G401 (cell line): ENCODE results near the gene KRT81. TPM values are rescaled to one million over a fixed set of nuclear protein-coding genes. Genes with fewer than 3 reads are reported as not detected.

Experiments used
- DNase-seq: peaks from one replicate; pipeline ENCODE4 v3.0.0-alpha.2; 2015; ENCODE audit warnings: low spot score
- in situ Hi-C: cut with HindIII; loops from 2 replicates; pipeline ENCODE4 v1.10.0; 2016; ENCODE audit warnings: low sequenced_read_pairs, mixed read lengths
- total RNA-seq: library from RNA; depleted of rRNA; stranded (reverse); fragments of >200 nt; shearing (Covaris generic); gene quantifications from 2 replicates; pipeline ENCODE4 v1.2.3, GENCODE V29; 2014; rRNA removed

The KRT81 gene
- not detected in 2 replicates for total RNA-seq

DNA sequence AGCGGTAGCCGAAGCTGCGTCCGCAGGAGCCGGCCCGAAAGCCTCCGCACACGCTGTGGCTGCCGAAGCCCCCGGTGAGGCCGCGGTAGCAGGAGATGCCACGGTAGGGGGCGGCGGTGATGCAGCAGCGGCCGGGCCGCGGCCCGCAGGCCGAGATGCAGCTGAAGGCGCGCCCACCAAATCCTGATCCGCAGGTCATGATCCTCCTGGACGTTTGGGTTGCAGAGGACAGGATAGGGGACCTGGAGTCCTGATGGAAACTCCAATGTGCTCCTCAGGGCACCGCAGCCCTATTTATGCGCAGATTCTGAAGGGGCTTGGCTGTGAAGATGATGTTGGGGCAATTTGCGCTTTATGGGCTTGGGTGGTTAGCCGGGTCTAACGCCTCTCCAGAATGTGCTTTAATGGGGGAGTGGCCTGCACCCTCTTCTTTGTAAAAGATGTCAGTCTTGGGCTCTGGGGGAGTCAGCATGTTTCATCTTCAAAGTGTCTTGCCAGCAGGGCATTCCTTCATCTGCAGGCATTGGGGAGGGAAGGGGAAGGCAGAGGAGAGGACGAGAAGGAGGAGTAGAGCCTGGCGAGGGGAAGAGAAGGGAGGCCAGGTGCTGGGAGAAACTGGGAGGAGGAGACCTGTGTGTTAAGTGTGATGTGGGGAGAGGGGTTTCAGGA is at the start of gene KRT81:
KRT81 (minus strand) TSS at position 268 of the 669 bp plus-strand sequence; CDS start at position 199, 69 bp downstream.
- in situ Hi-C loops, result no loop called here
- DNase-seq, result no peak

DNA sequence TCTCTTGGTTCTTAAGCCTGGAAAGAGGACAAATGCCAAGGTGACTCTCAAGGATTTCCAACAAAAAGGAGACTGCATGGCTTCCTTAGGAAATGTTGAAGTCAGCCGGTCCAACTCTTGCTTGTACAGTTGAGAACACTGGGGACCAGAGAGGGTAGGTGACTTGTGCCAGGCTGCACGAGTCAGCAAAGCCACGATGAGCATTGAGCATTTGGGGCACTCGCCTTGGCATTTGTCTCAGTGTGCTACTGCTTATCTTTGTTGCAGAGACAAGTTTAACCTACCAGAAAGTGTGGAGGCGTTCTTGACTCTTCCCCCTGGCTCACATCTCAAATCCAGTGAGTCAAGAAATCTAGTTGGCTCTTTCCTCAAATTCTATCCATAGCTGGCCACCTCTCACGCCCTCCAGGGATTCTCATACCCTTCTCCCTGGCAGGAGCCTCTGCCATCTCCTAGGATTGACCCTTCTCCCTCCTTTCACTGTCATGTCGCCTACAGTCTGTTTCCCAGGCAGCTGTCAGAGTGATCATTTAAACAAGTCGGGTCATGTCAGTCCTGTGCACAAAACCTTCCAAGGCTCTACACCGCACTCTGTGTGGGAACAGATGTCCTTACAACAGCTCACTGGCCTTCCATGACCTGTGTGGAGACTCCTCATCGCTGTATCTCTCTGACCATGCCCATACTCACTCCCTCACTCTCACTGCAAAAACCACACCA is 47.1 kb upstream of the KRT81 start:
- in situ Hi-C loops, result no loop called here
- no peak for DNase-seq

DNA sequence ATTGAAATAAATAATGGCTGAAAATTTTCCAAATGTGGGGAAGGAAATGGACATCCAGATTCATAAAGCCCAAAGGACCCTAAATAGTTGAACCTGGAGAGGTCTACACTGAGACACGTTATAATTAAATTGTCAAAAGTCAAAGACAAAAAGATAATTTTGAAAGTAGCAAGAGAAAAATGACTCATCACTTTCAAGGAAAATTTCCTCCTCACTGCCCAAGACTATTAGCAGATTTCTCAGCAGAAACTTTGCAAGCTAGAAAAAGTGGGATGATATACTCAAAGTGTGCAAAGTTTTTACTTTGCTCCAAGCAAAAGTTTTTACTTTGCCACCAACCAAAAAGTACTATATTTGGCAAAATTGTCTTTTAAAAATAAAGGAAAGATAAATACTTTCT is 45.7 kb upstream of the KRT81 start:
- in situ Hi-C loops, result no loop called here
- DNase-seq, result no peak

DNA sequence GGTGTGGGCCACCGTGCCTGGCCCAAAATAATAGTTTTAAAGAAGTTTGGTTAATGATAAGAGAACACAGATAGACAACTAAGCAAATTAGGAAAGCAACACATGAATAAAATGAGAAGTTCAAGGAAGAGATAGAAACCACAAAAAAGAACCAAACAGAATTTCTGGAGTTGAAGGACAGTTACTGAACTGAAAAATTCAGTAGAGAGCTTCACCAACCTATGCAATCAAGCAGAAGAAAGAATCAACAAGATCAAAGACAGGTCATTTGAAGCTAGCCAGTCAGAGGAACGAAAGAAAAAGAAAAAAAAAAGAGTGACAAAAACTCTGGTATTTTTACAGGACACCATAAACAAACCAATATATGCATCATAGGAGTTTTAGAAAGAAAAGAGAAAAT is 45.3 kb upstream of the KRT81 start:
- no peak for DNase-seq
- in situ Hi-C loops, result no loop called here

DNA sequence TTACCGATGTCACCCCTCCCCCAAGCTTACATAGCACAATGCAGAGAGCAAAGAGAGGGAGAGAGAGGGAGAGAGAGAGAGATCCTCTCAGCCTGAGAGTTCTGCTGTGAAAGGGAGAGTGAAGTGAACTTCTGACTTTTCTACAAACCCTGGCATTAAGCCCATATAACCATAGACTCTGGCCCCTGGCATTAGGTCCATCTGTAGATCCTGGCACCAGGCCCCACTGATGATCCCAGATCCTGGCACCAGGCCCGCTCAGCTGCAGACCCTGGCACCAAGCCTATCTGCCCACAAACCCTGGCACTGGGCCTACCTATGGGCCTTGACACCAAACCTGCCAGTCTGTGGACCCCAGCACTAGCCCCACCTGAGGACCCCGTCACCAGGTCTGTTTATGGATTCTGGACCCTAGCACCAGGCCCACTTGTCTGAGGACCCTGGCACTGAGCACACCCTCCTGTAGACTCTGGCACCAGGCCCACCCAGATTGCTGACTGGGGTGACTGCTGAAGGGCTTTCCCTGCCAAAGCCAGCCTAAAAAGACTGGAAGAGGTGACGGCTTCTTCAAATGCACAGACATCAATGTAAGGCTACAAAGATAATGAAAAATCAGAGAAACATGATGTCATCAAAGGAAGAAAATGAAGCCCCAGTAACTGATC is 44.4 kb upstream of the KRT81 start:
- no peak for DNase-seq
- in situ Hi-C loops, result no loop called here

DNA sequence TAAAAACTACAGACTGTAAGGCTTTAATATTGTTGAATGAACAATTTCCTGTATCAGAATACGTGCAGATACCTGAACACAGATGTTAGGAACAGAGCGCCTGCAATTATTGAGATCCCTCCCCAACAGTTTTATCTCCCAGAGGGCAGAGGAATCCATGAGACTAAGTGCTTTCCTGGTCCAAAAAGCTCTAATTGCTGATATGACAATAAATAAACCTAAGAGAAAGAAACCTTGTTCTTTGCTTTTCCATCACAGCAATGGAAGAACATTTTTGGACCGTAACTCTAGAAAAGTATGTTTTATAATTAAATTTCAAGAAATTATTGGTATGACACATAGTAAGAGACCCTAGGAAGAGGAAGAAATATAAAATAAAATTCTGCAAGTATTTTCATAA is 42.9 kb upstream of the KRT81 start:
- DNase-seq, result no peak
- in situ Hi-C loops, result no loop called here

DNA sequence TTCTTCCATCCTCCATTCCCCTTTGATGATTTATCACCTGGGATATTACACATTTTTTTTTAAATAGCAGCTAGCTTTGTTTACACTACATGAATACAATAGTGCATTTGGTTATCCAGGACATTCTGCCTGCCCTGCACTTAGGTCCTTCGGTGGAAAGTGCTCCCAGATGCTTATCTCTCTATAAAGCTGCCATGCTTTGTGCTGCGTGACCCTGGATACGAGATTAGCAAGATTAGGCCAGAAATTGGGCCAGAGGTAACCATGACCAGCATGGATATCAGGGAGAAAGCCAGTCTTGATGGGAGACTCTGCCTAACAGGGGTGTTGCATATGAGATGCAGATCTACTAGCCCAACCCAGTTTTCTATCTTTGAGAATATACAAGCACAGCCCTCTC is 42.0 kb upstream of the KRT81 start:
- no peak for DNase-seq
- in situ Hi-C loops, result no loop called here

DNA sequence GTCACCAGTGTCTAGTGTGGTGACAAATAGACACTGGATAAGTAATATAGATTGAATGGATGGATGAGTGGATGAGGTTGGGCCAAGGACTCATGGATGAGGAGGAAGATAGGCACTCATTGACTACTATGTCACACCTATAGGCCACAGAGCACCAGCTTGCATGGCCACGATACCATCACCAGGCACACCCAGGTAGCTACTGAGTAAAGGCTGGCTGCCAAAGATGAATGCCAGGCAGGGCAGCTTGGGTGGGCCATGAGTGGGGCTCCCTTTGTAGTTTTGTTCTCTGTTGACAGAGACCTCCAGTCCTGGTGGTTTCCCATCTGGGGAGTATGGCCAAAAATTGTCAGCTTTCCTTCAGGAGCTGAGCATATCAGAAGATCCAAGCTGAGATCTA is 41.0 kb upstream of the KRT81 start:
- DNase-seq, result no peak
- in situ Hi-C loops, result no loop called here

DNA sequence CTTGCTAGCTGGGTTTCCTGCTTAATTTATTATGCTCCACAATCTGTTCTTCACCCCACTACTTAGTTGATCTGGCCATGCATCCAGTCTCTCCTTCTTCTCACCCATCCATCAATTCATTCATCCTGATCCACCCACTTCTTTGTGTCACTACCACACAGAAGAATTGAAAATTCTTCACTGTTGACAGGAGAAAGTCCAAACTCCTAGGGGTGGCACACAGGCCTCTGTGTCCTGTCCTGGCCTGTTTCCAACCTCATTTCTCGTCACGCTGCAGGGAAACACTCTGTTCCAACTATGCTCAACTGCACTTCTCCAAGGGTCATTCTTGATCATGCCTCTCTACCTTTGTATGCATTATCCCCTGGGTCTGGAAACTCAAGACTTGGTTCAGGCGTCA is 40.5 kb upstream of the KRT81 start:
- DNase-seq, result no peak
- in situ Hi-C loops, result no loop called here

DNA sequence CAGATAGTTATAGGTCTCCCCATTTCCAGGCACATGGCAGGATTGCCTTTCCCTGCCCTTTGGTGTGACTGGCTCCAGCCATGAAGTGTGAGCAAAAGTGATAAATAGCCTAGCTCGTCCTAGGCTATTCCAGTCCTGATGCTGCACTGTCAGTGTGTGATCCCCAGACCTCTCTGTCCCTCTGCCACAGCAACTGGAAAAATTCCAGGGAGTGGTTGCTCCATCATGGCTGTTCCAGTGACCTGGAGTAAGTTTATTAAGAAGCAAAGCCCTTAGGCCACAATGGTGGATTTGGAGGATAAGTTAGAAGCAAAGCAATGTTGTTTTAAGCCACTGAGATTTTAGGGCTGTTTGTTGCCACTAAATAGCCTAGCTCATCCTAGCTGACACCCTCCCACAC is 39.7 kb upstream of the KRT81 start:
- in situ Hi-C loops, result no loop called here
- DNase-seq, result no peak

DNA sequence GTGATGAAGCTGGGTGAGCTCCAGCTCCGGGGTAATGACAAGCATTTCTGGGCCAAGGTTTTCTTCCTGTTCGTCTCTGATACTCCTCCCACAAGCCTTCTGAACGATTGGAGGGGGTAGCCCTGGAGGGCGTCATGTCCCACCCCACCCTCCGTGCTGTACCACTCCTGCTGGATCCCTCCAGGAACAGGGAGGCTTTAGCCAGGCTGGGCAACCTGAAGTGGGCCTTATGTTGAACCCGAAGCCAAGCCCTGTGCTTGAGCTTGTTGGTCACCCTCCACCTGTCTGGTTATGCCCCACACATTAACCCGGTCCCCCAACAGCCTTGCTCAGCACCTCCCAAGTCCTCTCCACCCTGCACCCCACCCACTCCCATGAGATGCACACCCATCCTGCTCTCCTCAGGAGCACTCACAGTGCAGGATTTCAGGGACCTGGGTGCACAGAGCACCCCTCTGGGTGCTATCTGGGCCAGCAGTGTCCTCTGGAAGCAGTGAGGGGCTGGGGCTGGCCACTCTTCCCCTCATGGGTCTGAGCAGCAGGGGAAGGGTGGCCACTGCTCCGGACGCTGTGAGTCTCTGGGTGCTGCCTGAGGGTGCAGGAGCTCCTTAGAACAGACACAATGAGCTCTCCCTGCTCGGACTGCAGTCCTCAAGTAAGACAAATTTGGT is 36.6 kb upstream of the KRT81 start:
- no peak for DNase-seq
- in situ Hi-C loops, result no loop called here

DNA sequence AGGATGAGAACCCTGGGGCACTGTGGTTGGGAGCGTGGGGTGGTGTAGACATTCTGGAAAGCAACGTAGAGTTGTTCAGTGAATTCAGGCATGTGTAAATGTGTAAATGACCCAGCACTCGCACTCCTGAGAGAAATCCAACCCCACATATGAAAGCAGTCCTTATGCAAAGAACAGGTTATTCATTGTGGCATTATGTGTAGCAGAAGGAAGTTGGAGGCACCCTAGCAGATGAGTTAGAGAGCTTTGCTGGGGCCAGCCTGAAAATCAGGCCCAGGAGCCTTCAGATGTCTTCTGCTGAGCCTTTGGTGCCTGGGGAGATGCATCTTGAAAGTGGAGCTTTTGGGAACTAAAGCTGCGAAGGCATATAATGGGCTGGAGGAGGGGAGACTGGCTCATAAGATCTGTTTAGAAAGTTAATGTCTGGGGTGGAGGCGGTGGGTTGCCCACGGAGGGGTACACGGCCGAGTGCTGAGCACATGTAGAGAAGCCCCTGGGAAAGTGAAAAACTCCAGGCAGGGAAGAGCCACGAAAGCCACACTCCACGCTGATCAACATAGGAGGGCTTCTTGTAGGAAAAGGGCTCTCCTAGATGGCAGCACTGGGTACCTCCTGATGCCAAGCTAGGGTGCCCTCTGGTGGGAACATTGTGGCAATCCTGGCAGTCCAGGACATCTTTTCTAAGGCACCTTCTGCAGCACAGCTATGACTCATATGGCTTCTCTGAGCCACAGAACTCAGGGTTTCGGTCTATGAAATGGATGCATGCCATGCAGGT is 35.9 kb upstream of the KRT81 start:
- DNase-seq, result peak; percentile 89
- in situ Hi-C loops, result no loop called here

DNA sequence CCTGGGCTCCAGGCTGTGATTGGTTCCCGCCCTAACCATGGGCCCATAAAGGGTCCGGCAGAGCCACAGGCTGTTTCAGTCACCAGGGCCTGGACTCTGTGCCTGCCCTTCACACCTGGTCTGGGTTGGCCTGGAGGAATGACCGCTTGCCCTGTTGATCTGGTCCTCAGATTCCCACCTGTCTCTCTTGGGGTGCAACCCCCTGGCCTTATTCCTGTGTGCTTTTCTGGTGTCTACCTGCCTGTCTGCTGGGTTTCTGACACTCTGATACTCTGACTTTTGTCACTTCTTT is 32.8 kb upstream of the KRT81 start:
- DNase-seq, result no peak
- in situ Hi-C loops, result no loop called here

DNA sequence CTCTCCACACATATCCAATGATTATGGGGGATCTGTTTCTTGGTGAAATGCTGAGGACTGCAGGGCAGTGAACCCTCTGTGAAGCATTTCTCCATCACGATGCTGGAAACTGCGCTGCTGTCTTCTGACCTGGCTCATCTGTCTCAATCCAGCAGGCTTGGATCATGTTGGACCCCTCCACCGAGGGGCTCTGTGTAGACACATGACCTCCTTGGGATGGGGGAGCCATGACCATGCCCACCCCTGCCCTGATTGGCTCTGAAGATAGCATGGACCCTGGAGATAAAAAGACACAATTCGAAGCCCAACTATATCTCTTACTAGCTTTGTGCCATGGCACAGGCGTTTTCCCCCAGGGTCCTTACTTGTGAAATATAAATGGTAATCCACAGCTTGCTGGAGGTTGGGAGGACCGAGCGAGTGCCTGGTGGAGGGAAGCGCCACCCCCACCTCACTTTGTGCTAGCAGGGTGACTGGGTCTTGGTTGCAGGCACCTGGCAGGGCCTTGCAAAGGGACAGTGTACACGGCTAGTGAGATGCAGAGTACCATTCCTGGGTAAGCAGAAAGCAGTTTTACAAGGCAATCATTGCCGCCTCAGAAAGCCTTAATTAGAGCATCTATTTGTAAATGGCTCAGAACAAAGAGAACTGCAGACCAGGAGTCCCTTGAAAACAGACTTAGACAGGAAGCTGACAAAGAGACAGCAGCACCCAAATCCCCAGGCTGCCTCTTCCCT is 32.2 kb upstream of the KRT81 start:
- DNase-seq, result no peak
- in situ Hi-C loops, result no loop called here

DNA sequence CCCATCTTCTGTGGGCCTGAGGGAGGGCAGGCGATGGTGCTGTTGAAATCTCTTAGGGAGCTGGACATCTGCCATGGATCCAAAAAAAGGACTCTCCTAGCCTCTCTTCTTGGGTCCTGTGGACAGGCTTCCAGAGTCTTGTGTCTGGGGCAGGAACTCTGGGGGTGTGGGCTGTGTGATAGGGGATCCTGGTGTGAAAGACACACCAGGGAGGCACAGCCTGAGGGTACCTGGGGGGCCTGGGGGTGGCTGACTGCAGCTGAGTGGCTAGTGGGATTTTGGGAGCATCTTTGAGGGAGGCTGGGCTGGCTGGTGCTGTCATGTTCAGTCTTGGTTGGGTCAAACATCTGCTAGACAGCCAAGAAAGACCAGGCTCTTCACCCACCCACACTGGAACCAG is 31.7 kb upstream of the KRT81 start:
- in situ Hi-C loops, result no loop called here
- no peak for DNase-seq

DNA sequence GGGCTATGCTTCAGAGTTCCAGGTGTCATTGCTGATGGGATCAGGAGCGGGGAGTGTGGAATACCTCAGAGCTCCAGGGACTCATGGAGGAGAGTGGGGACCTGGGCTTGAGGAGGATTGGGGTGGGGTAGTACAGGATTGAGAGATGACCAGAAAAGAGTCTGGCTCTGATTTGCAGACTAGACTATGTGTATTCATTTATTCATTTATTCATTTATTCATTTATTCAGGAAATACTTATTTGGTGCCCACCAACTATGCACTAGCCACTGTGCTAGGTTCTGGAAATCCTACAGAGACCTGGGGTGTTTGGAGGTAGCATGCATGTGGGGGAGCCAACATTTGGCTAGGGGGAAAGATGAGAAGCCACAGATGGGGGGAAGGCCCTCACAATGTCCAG is 30.7 kb upstream of the KRT81 start:
- in situ Hi-C loops, result no loop called here

DNA sequence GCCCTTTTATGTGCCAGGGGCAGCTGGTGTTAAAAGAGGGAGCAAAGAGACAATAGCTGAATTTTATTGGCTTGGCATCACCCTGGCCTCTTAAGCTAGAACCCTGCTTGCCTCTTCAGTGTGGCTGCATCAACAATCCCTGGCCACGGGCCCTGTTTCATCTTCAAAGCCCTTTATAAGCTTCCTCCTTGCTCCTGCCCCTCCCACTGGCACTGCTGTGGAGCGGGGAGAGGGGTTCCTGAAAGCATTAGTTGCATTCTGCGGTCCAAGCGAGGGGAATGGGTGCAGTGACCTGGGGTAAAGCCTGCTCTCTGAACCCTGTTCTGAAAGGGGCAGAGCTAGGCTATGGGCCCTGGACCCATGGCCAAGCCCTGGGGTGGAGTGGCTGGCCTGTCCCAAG is 30.1 kb upstream of the KRT81 start:
- in situ Hi-C loops, result no loop called here
- no peak for DNase-seq

More for the DNA sequence above, 30.7 kb upstream of the KRT81 start:
- no peak for DNase-seq

DNA sequence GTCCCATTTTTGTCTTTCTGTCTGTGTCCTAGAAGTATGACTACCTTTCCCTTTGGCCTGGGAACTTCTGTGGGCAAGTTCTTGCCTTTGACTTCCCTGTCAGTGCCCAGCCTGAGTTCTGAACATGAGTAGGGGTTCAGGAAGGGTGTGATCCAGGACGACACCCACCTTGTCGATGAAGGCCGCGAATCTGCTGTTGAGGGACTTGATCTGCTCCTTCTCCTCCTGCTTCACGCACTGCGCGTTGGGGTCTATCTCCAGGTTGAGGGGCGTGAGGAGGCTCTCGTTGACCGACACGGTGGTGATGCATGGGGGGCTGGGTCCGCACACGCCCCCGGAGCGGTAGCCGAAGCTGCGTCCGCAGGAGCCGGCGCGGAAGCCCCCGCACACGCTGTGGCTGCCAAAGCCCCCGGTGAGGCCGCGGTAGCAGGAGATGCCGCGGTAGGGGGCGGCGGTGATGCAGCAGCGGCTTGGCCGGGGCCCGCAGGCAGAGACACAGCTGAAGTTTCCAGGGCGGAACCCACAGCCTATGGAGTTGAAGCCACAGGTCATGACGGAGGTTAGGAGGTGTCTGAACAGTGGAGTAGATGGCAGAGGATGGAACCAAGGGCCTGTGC is 29.6 kb upstream of the KRT81 start, which contains the start of gene KRT83:
KRT83 (minus strand) TSS at position 615 of the 617 bp plus-strand sequence; CDS start at position 552, 63 bp downstream.
- in situ Hi-C loops, result no loop called here
- DNase-seq, result no peak
